HUES48 (cell line): Measurements from ENCODE around the gene RAB40B.

ENCODE experiments used
- H3K27ac ChIP-seq: one replicate; pipeline ENCODE4 v1.7.0; 2013; ENCODE audit warnings: low read depth, low read length, inconsistent platforms
- H3K27me3 ChIP-seq: 2 replicates; pipeline ENCODE4 v1.6.1; 2013; ENCODE audit warnings: mild to moderate bottlenecking, low read length; ENCODE audit not compliant: control insufficient read depth, insufficient read depth
- H3K36me3 ChIP-seq: 2 replicates; pipeline ENCODE4 v1.6.1; 2013; ENCODE audit warnings: low read length; ENCODE audit not compliant: control insufficient read depth, insufficient read depth
- H3K4me1 ChIP-seq: 2 replicates; pipeline ENCODE4 v1.6.1; 2013; ENCODE audit warnings: mild to moderate bottlenecking, low read length; ENCODE audit not compliant: control insufficient read depth, insufficient read depth
- H3K4me3 ChIP-seq: 2 replicates; pipeline ENCODE4 v1.5.1; 2013; ENCODE audit warnings: mild to moderate bottlenecking, low read depth, low read length
- H3K9ac ChIP-seq: 2 replicates; pipeline ENCODE4 v1.6.1; 2013; ENCODE audit warnings: mild to moderate bottlenecking, low read depth, low read length, moderate library complexity
- H3K9me3 ChIP-seq: 2 replicates; pipeline ENCODE4 v1.6.1; 2013; ENCODE audit warnings: low read length; ENCODE audit not compliant: control insufficient read depth, insufficient read depth

RAB40B gene

DNA sequence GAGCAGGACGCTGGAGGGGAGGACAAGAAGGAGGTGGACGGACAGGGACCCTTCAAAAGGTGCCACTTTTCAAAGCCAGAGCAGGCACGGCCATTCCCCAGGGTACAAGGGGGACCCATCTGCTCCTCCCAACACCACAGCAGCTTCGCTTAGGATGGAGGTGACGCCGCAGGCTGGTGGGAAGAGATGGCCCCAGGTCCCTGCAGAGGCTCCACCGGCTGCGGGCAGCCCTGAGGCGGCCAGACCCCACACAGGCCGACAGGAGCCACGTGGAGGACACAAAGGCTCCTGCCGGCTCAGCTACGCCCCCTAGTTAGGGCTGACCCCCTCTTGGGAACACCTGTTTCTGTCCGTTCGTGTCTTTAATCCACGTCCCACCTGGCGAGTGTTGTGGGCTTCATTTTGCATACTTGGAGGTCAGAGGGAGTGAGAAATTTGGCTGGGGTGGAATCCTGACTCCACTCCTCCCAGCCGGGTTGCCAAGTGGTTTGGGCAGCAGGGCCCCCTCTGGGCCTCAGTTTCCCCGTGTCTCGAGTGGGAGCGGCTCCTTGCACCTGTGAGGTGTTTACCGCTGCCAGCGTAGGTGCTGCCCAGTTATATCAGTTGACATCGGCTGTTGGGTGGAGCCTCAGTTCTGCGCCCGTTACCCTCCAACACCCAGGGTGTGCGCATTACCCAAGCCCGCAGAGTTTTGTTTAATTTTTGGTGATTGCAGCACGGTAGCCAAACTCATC lies 12.2 kb upstream of the RAB40B start:
- Histone ChIP-seq H3K9me3 (no peaks in the 10 kb centered on the region), H3K9ac (no peak overlapping the region), H3K4me3 (no peak overlapping the region), H3K36me3 (no peaks in the 10 kb centered on the region), H3K27ac (no peak overlapping the region), H3K27me3 (0 out of 2 replicates have a peak, but pooled peaks cover 3% of the 10 kb centered on the region), H3K4me1 (no peaks in the 10 kb centered on the region)

DNA sequence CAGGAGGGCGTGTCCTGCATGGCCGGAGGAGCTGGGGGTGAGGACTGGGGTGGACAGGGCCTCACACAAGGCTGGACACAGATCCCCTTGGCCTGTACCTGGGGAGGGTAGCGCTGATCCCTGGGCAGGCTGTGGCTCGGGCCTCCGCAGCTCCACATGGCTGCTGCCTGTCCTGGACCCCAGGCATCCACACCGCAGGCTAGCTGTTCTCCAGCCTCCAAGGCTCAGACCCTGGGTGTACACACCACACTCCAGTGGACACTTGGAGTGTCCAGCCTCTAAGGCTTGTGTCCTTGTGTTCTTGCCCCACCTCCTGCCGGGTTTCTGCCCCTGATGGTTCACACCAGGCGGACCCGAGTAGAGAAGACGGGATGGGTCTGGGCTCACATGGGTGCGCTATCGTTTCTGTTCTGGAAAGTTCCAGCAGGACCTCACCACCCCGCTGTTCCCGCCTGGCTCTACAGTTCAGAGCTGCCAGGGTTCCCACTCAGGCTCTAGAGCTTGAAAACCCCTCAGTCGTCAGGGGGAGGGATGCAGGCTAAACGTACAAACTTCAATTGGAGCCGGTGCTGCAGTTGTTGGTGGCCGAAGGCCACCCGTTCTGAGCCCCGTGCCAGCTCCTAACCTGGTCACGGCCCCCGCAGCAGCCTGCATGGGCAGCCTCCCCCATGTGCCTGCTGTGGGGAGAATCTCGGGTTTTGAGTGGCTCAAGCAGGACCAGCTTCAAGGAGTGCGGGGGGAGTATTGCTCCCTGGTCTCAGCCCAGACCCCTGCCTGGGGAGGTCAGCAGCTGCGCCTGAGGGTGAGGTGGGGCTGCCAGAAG lies 11.4 kb upstream of the RAB40B start:
- Histone ChIP-seq H3K9ac (no peak overlapping the region), H3K4me3 (no peak overlapping the region), H3K36me3 (no peaks in the 10 kb centered on the region), H3K27me3 (0 out of 2 replicates have a peak, but pooled peaks cover 3% of the 10 kb centered on the region), H3K4me1 (no peaks in the 10 kb centered on the region), H3K27ac (no peak overlapping the region), H3K9me3 (no peaks in the 10 kb centered on the region)

DNA sequence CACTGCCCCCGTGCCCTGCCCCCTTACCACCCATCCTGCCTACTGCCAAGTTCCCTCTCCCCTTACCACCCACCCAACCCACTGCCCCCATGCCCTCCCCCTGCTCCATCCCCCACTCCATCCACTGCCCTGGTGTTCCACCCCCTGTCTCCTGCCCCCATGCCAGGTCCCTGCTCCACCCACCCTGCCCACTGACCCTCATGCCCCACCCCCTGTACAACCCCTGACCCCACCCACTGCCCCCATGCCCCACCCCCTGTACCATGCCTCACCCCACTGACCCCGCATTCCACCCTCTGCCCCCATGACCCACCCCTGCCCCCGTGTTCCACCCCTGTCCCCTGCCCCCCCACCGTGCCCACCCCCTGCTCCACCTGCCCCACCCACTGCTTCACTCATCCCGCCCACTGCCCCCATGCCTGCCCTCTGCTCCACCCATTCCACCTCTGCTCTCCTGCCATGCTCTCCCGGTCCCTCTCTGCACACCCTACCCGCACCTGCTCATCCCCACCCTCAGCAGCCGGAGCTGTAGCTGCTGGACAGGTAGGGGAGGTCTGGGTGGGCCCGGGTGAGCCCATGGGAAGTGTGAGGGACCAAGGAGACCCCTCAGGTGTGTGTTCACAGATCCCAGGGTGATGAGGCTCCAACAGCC lies 10.7 kb upstream of the RAB40B start:
- H3K4me3 ChIP-seq = no peak overlapping the region
- H3K4me1 ChIP-seq = no peaks in the 10 kb centered on the region
- no peaks in the 10 kb centered on the region for H3K9me3 ChIP-seq
- H3K27ac ChIP-seq = no peak overlapping the region
- H3K36me3 ChIP-seq = no peaks in the 10 kb centered on the region
- no peak overlapping the region for H3K9ac ChIP-seq
- 0 out of 2 replicates have a peak, but pooled peaks cover 3% of the 10 kb centered on the region for H3K27me3 ChIP-seq

DNA sequence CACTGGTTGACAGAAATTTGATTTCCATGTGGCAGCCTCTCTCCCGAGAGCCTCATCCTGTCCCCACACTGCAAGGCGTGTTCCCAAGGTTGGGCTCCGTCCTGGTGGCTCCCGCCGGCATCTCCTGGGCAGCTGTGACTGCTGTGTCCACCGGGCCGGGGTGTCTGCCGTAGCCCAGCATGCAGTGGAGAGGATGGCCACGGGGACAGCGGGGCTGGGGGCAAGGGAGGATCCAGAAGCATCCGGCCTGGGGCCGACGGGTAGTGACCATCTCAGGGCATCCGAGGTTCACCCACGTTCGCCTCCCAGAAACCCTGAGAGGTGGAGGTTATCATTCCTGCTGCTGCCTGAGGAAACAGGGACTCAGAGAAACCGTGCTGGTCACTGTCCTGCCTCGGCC lies 7.3 kb upstream of the RAB40B start:
- Histone ChIP-seq H3K27ac (no peak overlapping the region), H3K9ac (no peak overlapping the region), H3K36me3 (no peaks in the 10 kb centered on the region), H3K9me3 (no peaks in the 10 kb centered on the region), H3K4me3 (no peak overlapping the region), H3K4me1 (no peaks in the 10 kb centered on the region), H3K27me3 (peaks cover 5% of the 10 kb centered on the region; the same call in 1 of the 2 replicates)

DNA sequence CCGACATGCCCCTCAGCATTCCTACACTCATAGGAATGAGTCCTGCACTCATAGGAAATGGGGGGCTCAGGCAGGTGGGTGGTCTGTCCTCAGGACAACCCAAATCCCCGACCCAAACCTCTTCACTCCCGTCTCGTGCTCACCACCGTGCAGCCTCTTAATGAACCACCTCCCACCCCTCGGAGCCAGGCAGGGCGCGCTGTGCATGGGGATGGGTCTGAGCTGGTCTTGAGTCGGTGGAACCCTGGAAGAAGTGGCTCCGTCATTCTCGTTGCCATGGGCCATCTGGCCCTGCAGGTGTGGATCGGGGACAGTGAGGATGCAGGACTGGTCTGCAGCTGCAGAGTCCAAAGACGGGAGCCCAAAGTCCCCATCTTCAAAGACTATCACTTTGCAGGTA lies 6.4 kb upstream of the RAB40B start:
- H3K36me3 ChIP-seq = no peaks in the 10 kb centered on the region
- H3K4me1 ChIP-seq = no peaks in the 10 kb centered on the region
- H3K27me3 ChIP-seq = peaks cover 7% of the 10 kb centered on the region; the same call in 1 of the 2 replicates
- no peak overlapping the region for H3K9ac ChIP-seq
- H3K9me3 ChIP-seq = no peaks in the 10 kb centered on the region
- H3K27ac ChIP-seq = no peak overlapping the region
- no peak overlapping the region for H3K4me3 ChIP-seq

DNA sequence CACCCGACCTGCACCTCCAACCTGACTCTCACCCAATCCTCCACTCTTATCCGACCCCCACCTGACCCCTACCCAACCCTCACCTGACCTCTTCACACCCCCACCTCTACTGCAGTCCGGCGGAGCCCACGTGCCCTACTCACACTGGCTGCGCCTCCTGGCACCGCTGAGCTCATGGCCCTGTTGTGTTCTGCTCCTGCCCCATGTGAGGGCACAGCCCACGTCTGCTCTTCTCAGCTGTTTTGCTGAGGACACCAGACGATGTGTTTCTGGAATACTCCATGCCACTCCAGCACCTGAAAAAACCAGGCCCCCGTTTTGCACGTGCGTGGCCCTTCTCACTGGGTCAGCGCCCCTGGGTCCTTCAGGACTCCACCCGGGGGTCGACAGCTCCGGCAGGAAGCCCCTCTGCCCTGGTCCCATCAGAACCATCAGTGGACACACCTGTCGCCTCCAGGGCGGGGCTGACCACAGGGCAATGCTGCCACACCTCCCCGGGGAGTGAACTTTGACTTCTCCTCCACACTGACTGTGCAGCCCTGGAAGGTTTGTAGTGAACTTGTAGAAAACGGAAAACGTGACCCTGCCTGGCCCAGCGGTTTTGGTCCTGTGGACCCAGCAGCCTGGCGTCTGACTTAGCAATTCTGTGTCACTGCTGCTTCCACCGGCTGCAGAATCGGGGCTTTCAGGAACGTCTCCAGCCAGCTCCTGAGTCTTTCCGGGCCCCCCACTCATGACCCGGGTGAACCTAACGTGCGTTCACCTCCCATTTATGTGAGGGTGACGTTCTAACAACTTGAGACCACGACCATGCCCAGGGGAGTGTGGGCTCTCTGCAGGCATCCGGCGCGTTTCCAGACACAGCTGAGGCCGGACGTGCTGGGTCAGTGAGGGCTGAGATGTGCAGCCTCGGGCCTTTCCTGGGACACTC lies 5.7 kb upstream of the RAB40B start:
- no peaks in the 10 kb centered on the region for H3K4me1 ChIP-seq
- H3K9ac ChIP-seq = no peak overlapping the region
- no peak overlapping the region for H3K27ac ChIP-seq
- H3K27me3 ChIP-seq = peaks cover 14% of the 10 kb centered on the region; the same call in 1 of the 2 replicates
- no peak overlapping the region for H3K4me3 ChIP-seq
- no peaks in the 10 kb centered on the region for H3K36me3 ChIP-seq
- H3K9me3 ChIP-seq = no peaks in the 10 kb centered on the region

DNA sequence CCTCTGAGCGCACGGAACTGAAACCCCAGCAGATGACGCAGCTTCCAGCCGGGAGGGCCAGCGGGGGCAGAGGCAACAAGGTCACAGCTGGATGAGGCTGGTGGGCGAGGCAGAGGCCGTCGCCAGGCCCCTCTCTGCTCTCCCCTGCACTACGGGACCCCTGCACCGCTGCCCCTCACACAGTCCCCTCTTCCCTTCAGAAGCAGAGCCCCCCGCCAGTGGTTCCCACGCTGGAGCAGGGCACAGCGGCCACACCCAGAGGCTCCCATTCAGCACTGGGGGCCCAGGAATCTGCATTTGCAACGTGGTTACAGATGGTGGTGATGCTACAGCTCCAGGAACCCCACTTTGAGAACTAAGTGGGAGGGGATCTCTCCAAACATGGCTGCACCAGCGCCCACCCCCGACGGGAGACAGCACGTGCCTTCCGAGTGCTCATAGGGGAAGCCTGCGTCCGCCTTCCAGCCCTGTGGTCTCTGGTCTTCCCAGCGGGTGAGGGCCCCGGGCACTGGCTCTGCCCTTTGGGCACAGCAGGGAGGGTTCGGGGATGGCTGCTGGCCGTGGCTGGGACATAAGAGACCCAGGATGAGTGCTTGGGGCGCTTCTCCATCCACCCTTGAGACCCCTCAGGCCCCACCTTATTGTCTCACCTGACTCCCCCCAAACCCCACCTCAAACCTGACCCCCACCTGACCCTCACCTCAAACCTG lies 4.7 kb upstream of the RAB40B start:
- peaks cover 16% of the 10 kb centered on the region; the same call in 1 of the 2 replicates for H3K27me3 ChIP-seq
- H3K4me1 ChIP-seq = no peaks in the 10 kb centered on the region
- H3K36me3 ChIP-seq = no peaks in the 10 kb centered on the region
- H3K4me3 ChIP-seq = no peak overlapping the region
- H3K9me3 ChIP-seq = no peaks in the 10 kb centered on the region
- H3K9ac ChIP-seq = no peak overlapping the region
- no peak overlapping the region for H3K27ac ChIP-seq

DNA sequence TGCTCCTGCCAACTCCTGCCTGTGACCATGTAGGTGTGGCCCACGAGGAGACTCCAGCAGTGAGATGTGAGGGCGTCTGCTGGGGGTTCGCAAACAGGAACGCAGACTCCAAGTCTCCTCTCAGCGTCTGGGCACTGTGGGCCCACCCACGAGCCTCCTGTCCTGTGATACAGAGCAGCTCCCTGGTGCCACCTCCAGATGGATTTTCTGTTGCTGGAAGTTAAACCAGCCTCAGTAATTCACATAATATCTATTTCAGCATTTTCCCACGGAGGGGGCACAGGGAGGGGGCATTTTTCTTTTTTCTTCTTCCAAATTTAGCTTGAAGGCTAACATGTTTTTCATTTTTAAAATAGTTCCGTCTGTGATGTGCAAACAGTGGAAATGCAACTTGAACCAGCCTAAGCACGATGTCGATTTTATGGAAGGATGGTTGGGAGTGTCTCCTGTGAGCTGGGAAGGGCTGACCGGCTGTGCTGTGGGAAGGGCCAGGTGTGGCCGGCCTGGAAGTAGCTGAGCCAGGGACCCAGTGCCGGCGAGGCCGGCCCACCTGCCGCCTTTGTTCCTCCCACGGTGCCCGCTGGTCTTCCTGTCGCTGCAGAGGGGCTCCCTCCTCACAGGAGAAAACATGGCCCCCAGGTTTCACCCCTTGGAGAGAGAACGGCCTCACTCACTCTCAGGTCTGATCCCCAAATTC lies 3.9 kb upstream of the RAB40B start:
- H3K27ac ChIP-seq = no peak overlapping the region
- H3K36me3 ChIP-seq = no peaks in the 10 kb centered on the region
- H3K9me3 ChIP-seq = no peaks in the 10 kb centered on the region
- H3K4me3 ChIP-seq = no peak overlapping the region
- H3K9ac ChIP-seq = no peak overlapping the region
- no peaks in the 10 kb centered on the region for H3K4me1 ChIP-seq
- H3K27me3 ChIP-seq = peaks cover 23% of the 10 kb centered on the region

DNA sequence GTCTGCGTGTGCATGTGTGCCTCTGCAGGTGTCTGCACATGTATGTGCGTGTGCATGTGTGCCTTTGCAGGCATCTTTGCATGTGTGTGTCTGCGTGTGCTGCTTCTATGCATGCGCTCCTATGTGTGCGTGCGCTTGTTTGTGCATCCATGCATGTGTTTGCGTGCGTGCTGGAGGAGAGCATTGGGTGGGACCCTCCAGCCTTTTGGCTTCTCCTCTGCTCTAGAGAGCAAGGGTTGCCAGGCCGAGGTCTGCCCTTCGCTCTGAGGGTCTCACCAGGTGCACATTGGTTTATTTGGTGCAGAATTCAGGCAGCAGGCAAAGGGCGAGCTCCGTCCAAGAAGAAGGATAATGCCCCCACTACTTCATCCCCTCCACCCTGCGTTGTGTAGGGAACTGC lies 1.1 kb upstream of the RAB40B start:
- Histone ChIP-seq H3K4me1 (no peaks in the 10 kb centered on the region), H3K9me3 (no peaks in the 10 kb centered on the region; the same call in 1 of the 2 replicates), H3K27ac (no peak overlapping the region), H3K9ac (no peak overlapping the region), H3K27me3 (peaks cover 38% of the 10 kb centered on the region), H3K4me3 (no peak overlapping the region), H3K36me3 (no peaks in the 10 kb centered on the region)
